GM13977 (cell line): ENCODE measurements around the gene ASS1.

Experiments
- DNase-seq: peaks from one replicate; pipeline ENCODE4 v3.0.0; 2012; ENCODE audit warnings: low spot score
- CTCF ChIP-seq: IDR thresholded peaks from 2 replicates; pipeline ENCODE4 v1.5.1; 2012; ENCODE audit warnings: mild to moderate bottlenecking, control low read depth; ENCODE audit not compliant: insufficient read depth; ENCODE audit errors: extremely low read depth, missing control alignments
- in situ Hi-C: fragments of 300-500 bp; cut with MboI; formaldehyde crosslinking; loops from one replicate; pipeline ENCODE4 v1.12.0; 2022; ENCODE audit warnings: low sequenced_read_pairs, low pct_unique_long_range_greater_than_20kb, mixed read lengths, inconsistent platforms; ENCODE audit not compliant: unreplicated experiment

The ASS1 gene

GRCh38 chr9:130471411-130472183 is 26.8 kb downstream of the ASS1 start:
- no peak for TF ChIP-seq CTCF
- in situ Hi-C loops: no loop called here
- DNase-seq: no peak

DNA sequence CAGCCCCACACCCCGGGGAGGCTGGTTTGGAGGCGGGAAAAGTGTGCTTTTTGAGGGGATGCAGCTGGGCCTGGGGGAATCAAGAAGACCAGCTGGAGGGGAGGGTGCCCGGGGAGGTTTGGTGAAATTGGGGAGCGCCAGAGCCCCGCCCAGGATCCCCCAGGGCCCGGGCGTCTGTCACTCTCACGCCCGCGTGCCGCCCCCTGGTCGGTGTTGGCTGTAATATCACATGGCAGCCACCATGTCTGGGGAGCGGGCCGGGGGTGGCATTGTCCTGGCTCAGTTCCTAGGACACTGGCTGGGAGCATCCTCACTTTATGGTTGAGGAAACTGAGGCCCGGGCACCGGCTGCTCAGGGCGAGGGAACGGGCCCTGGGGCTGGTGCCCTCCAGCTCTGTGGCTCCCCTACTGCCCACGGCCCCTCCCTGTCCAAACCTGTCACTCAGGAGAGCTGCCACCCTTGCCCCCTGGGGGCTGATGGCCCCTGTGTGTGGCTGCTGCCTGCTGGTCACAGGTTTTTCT is 27.5 kb downstream of the ASS1 start:
- in situ Hi-C loops: no loop called here
- no peak for TF ChIP-seq CTCF
- no peak for DNase-seq

- DNase-seq: no peak
- in situ Hi-C loops: no loop called here
- no peak for TF ChIP-seq CTCF
These were observed 28.2 kb downstream of the ASS1 start for GRCh38 chr9:130473009-130473408.

DNA sequence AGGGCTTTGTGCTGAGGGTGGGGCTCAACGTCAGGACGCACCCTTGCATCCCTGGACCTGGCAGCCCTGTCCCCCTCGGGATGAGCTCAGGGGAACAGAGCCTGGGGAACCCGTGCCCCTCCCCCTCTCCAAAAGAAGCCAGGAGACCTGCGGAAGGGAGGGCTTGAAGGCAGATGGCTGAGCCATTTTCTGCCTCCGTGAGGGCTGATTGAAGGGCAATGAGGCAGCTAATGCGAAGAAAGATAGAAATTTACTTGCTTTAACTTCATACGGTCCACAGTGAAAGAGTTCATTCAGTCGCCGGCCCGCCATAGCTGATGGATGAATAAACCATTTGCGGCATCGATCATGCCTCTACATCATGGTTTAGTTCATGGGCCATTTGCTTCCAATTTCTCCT is 28.8 kb downstream of the ASS1 start:
- in situ Hi-C loops: no loop called here
- no peak for TF ChIP-seq CTCF
- DNase-seq: no peak

- no peak for DNase-seq
- no peak for TF ChIP-seq CTCF
- in situ Hi-C loops: no loop called here
These were observed 29.3 kb downstream of the ASS1 start for GRCh38 chr9:130474106-130474505.

DNA sequence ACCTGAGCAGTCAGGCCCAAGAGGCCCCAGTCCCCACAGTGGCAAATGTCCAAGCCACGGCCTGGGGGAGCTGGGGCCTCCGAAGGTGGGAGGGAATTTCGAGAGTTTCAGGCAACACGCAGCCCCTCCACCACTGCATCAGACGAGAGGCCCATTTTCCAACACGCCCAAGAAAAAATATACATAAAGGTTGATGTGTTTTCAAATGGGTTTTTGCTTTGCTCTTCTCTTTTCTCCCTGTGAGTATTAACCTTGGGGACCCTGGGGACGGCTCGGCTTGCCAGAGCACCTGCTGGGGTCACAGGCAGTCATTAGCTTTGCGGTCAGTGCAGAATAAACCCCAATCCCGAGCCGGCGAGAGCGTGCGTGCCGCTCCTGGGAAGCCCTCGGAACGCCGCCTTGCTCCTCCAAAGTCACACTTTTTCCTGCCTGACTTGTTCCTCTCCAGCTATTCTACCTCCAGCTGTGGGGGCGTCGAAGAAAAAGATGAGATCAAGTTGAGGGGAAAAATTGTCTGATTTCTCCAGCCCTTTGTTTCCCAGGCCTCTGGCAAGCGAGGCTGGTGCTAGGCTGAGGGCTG is 31.5 kb downstream of the ASS1 start:
- DNase-seq: no peak
- no peak for TF ChIP-seq CTCF
- in situ Hi-C loops: no loop called here
